Keratinocyte (primary cell): ENCODE data around the gene TMEM52B. TPM values are rescaled to one million over a fixed set of nuclear protein-coding genes. Genes with fewer than 3 reads are reported as not detected.

Experiments used
- DNase-seq: peaks from one replicate; pipeline ENCODE4 v3.0.0-alpha.2; 2011; ENCODE audit warnings: low read depth, missing footprints, low spot score
- FAIRE-seq: peaks from 2 replicates; lab custom pipeline; 2011; peaks lifted over from hg19 to GRCh38; lab: Jason Lieb, UNC
- H2AFZ ChIP-seq: 2 replicates; pipeline ENCODE4 v1.6.0; 2012; ENCODE audit warnings: low read length, control low read depth, inconsistent platforms; ENCODE audit not compliant: control insufficient read depth
- H3K27ac ChIP-seq: 2 replicates; pipeline ENCODE4 v1.5.1; 2011; ENCODE audit warnings: low read length; ENCODE audit not compliant: control insufficient read depth, insufficient read depth
- H3K27me3 ChIP-seq: 3 replicates; pipeline ENCODE4 v1.6.0; 2011; ENCODE audit warnings: low read length; ENCODE audit not compliant: control insufficient read depth, insufficient read depth; ENCODE audit errors: extremely low read depth
- H3K36me3 ChIP-seq, 2 experiments: 2 replicates in 1 of 2; 3 replicates in 1 of 2; pipeline ENCODE4 v1.5.1; 2011; ENCODE audit warnings: low read length in 2 of 2, mild to moderate bottlenecking in 1 of 2; ENCODE audit not compliant: control insufficient read depth in 2 of 2, insufficient read depth in 2 of 2; ENCODE audit errors: extremely low read depth in 1 of 2
- H3K4me1 ChIP-seq: 3 replicates; pipeline ENCODE4 v1.5.1; 2011; ENCODE audit warnings: low read length; ENCODE audit not compliant: control insufficient read depth, insufficient read depth; ENCODE audit errors: extremely low read depth
- H3K4me2 ChIP-seq: 3 replicates; pipeline ENCODE4 v1.6.0; 2011; ENCODE audit warnings: low read depth, low read length; ENCODE audit not compliant: control insufficient read depth, insufficient read depth; ENCODE audit errors: extremely low read depth
- H3K4me3 ChIP-seq, 3 experiments: fragments of 200-600 bp in 1 of 3; sonication (generic) in 1 of 3; 2 replicates in 2 of 3; 3 replicates in 1 of 3; pipeline ENCODE4 v1.5.1; 2011 to 2016; ENCODE audit warnings: low read length in 3 of 3, mild to moderate bottlenecking in 3 of 3, control low read depth in 2 of 3, inconsistent platforms in 1 of 3, low read depth in 1 of 3, mixed read lengths in 1 of 3, mixed run types in 1 of 3, moderate library complexity in 1 of 3; ENCODE audit not compliant: control insufficient read depth in 2 of 3, insufficient read depth in 2 of 3; ENCODE audit errors: extremely low read depth in 1 of 3
- H3K79me2 ChIP-seq: 2 replicates; pipeline ENCODE4 v1.6.0; 2012; ENCODE audit warnings: low read length; ENCODE audit not compliant: control insufficient read depth, insufficient read depth
- H3K9ac ChIP-seq: 3 replicates; pipeline ENCODE4 v1.6.0; 2011; ENCODE audit warnings: low read length; ENCODE audit not compliant: control insufficient read depth, insufficient read depth; ENCODE audit errors: extremely low read depth
- H3K9me1 ChIP-seq: 3 replicates; pipeline ENCODE4 v1.6.0; 2011; ENCODE audit warnings: low read length; ENCODE audit not compliant: control insufficient read depth, insufficient read depth; ENCODE audit errors: extremely low read depth
- H3K9me3 ChIP-seq: 2 replicates; pipeline ENCODE4 v1.5.1; 2012; ENCODE audit warnings: low read depth, low read length; ENCODE audit not compliant: control insufficient read depth
- H4K20me1 ChIP-seq: 3 replicates; pipeline ENCODE4 v1.6.0; 2011; ENCODE audit warnings: low read length; ENCODE audit not compliant: control insufficient read depth, insufficient read depth; ENCODE audit errors: extremely low read depth
- CTCF ChIP-seq, 3 experiments: IDR thresholded peaks in 1 of 3; conservative IDR thresholded peaks in 1 of 3; optimal IDR thresholded peaks in 1 of 3; 2 replicates in 2 of 3; 3 replicates in 1 of 3; pipeline versions ENCODE3 to v1.5.1; 2011; ENCODE audit warnings: low read length in 3 of 3, mild to moderate bottlenecking in 3 of 3, moderate library complexity in 2 of 3, control low read depth in 1 of 3, inconsistent platforms in 1 of 3; ENCODE audit not compliant: insufficient read depth in 2 of 3; ENCODE audit errors: extremely low read depth in 1 of 3
- EZH2 ChIP-seq: IDR thresholded peaks from one replicate; pipeline ENCODE4 v1.6.1; 2012; ENCODE audit warnings: inconsistent platforms, mild to moderate bottlenecking, low read length, moderate library complexity
- dilution Hi-C: fragments of 300-500 bp; cut with MboI; formaldehyde crosslinking; loops from one replicate; pipeline ENCODE4 v1.7.0; 2020; ENCODE audit warnings: low sequenced_read_pairs; ENCODE audit not compliant: extremely low pct_ligation_motif_present
- polyA plus RNA-seq, 5 experiments: library from polyadenylated mRNA; depleted of rRNA in 3 of 5; stranded (reverse) in 3 of 5; stranded (forward) in 1 of 5; unstranded in 1 of 5; fragments of >200 nt; gene quantifications; 1 replicate in 1 of 5; 2 replicates in 3 of 5; 3 replicates in 1 of 5; pipeline versions ENCODE4 v1.2.1 to v1.2.3, GENCODE V29; 2011 to 2012; ENCODE audit warnings: missing spikeins in 2 of 5, low read depth in 1 of 5, low replicate concordance in 1 of 5

Gene TMEM52B
- polyA plus RNA-seq, 1 donor (not counting 4 experiments of a cell fraction or from before 2014, with no cell fraction given) = not detected

DNA sequence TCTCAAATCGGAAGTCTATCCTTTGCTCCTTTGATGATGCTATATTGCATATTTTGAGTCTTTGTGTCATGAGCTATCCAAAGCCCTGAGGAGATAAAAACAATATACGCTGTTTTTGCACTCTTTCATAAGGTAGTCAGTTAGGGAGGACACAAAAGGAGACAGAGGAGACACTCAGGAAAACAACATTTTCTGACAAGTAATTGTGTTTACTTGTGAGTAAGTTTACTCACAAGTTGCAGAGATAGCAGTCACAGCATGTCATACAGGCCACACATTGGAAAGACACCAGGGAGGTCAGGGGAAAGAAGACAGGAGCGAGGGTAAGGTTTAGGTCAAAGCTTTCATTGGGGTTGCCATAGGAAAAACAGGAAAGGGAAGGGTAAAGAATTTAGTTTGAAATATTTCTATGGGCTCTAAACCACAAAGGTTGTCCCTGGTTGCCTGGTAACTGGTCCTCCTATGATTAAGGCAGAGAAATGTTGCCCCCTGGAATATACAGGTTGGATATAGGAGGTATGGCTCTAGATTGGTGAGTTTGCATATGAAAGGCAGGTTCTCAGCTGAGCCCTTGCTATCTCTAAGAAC, 26.5 kb downstream of the TMEM52B start:
- no peaks in the 10 kb centered on the region for H3K27me3 ChIP-seq
- H4K20me1 ChIP-seq = no peaks in the 10 kb centered on the region
- H3K9me1 ChIP-seq = no peaks in the 10 kb centered on the region
- peaks cover 14% of the 10 kb centered on the region for H3K4me1 ChIP-seq
- H3K4me3 ChIP-seq = no peak overlapping the region
- no peaks in the 10 kb centered on the region for H3K9me3 ChIP-seq
- H3K36me3 ChIP-seq = no peaks in the 10 kb centered on the region
- H2AFZ ChIP-seq = peak overlapping the region; percentile 73
- no peaks in the 10 kb centered on the region for H3K79me2 ChIP-seq
- DNase-seq (peak; percentile 70), FAIRE-seq (peak; percentile 71)
- dilution Hi-C loops = no loop called here
- H3K4me2 ChIP-seq = peak overlapping the region; percentile 52
- TF ChIP-seq EZH2 (no peak), CTCF (optimal IDR thresholded peaks at IDR 0.05 in 1 of 3, IDR thresholded peaks at IDR 0.05 in 1 of 3, conservative IDR thresholded peaks at IDR 0.05 in 1 of 3; ENCODE audit: extremely low read depth in 1 of 3, insufficient read depth in 2 of 3, low read length in 3 of 3) (no peak)
- H3K9ac ChIP-seq = peak overlapping the region; percentile 22
- peak overlapping the region; percentile 68 for H3K27ac ChIP-seq

DNA sequence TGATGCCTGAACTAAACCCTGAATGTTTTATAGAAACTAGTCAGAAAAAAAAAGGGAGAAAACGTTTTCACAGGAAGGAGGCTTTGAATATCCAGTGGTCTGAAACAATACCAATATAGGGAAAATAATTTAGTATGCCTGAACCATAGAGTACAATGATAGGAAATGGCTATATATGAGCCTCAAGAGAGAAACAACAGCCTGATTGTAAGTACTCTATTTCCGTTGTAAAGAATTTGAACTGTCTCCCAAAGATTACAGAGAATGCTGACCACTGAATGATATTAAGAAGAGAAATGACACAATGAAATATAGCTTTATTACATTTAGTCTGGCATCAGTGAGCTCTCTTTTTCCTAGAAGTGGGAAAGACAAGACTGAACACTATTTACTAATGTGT, 28.3 kb downstream of the TMEM52B start:
- H2AFZ ChIP-seq = no peak overlapping the region
- no peak overlapping the region for H3K27ac ChIP-seq
- no peaks in the 10 kb centered on the region for H3K36me3 ChIP-seq
- no peak for TF ChIP-seq EZH2
- TF ChIP-seq CTCF (optimal IDR thresholded peaks at IDR 0.05 in 1 of 3, IDR thresholded peaks at IDR 0.05 in 1 of 3, conservative IDR thresholded peaks at IDR 0.05 in 1 of 3; ENCODE audit: extremely low read depth in 1 of 3, insufficient read depth in 2 of 3, low read length in 3 of 3) = no peak
- no peaks in the 10 kb centered on the region for H3K79me2 ChIP-seq
- no peaks in the 10 kb centered on the region for H3K9me3 ChIP-seq
- H4K20me1 ChIP-seq = peaks cover 2% of the 10 kb centered on the region
- no peaks in the 10 kb centered on the region for H3K27me3 ChIP-seq
- H3K4me3 ChIP-seq = no peak overlapping the region
- DNase-seq = no peak
- H3K4me2 ChIP-seq = no peak overlapping the region
- dilution Hi-C loops = no loop called here
- no peak for FAIRE-seq
- H3K4me1 ChIP-seq = peaks cover 14% of the 10 kb centered on the region
- no peaks in the 10 kb centered on the region for H3K9me1 ChIP-seq
- no peak overlapping the region for H3K9ac ChIP-seq
